Cardiac atrium fibroblast (primary cell): ENCODE data around the gene RDH12. TPM values are rescaled to one million over a fixed set of nuclear protein-coding genes. Genes with fewer than 3 reads are reported as not detected.

Experiments used
- total RNA-seq: library from RNA; depleted of rRNA; stranded (reverse); fragments of >200 nt; gene quantifications from 2 replicates; pipeline ENCODE4 v1.2.3, GENCODE V29; 2015

The RDH12 gene
- not detected in 2 replicates for total RNA-seq

DNA sequence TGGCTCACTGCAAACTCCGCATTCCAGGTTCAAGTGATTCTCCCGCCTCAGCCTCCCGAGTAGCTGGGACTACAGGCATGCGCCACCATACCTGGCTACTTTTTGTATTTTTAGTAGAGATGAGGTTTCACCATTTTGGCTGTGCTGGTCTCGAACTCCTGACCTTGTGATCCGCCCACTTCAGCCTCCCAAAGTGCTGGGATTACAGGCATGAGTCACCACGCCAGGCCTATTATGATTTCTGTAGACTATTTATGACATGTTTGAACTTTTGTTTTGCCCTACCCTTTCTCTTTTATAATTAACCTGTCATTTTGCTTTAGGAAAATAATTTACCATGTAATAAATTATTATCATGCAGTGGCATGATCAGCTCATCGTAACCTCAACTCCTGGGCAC, at the start of gene RDH12:
RDH12 (plus strand) TSS at position 395 of the 400 bp plus-strand sequence. CDS start 20,757 bp downstream, outside the sequence.

GRCh38 chr14:67674480-67675218, 27.0 kb upstream of the RDH12 start, which contains the start of gene VTI1B:
TSS of gene VTI1B (minus strand) at chr14:67674632. CDS start at chr14:67674489, 143 bp downstream.

GRCh38 chr14:67695394-67695949, 6.2 kb upstream of the RDH12 start, which contains the start of gene RDH11:
TSS of gene RDH11 (minus strand) at chr14:67695764. CDS start at chr14:67695703, 61 bp downstream.

Other genes starting within 250 kb of the RDH12 start
- 3.6 TPM in 1 of 2 replicates, not detected in the other for gene TMEM229B, start 213.2 kb upstream of the RDH12 start, total RNA-seq
- under 0.01 TPM in 1 of 2 replicates, not detected in the other for gene PLEKHH1, start 168.6 kb upstream of the RDH12 start, total RNA-seq
- gene PIGH, start 101.6 kb upstream of the RDH12 start, total RNA-seq = 24.6 and 24.9 TPM in 2 replicates
- 2.0 and 2.8 TPM in 2 replicates for gene ARG2, start 82.0 kb upstream of the RDH12 start, total RNA-seq
- 47.5 and 53.1 TPM in 2 replicates for gene VTI1B, start 27.3 kb upstream of the RDH12 start, total RNA-seq
- 78.9 and 112 TPM in 2 replicates for gene RDH11, start 6.1 kb upstream of the RDH12 start, total RNA-seq
- gene ZFYVE26, start 114.7 kb downstream of the RDH12 start, total RNA-seq = 6.8 and 9.0 TPM in 2 replicates
- 7.6 TPM in 2 replicates for gene RAD51B, start 117.9 kb downstream of the RDH12 start, total RNA-seq